ENCODE measurements around the gene CNTROB.

CNTROB gene

DNA sequence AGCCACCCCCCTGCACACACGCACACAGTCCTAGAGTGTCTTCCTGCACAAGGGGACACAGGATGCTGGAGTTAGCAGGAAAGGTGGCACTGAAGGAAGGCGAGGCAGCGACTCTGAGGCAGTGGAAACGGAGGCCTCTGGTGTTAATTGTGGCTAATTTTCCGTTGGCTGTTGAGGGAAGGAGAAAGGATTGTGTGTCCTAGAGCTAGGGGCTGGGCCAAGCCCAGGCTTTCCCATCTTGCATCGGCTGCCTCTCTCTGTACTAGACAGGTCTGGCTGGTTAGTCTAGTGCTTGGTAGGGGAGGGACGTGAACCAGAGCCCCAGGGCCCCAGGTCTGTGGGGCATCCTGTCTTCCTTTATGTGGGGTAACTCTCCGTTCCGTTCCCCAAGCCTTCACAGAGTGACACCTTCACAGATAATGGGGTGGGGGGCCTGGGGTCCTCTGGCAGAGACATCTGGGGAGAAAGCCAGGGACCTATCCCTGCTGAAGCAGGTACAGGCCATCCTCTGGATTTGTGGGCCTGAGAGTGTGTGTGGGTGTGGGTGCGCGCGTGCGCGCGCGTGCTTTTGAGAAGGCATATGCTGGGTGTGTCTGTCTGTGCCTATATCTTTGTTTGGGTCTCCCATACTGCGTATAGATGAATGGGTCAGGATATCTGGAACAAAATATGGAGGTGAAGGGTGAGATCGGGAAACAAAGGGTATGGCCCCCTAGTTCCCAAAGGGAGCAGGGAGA is 43.7 kb upstream of the CNTROB start, which contains the start of gene CHD3:
TSS of gene CHD3 (plus strand) at position 606 of the 737 bp plus-strand sequence. CDS start 212 bp downstream, outside the sequence.
- no peaks in the 10 kb centered on the region for H3K9me3 ChIP-seq (ENCODE audit: control insufficient read depth, low read length)
- peak within 1 kb of the TSS; percentile 81 for H3K4me3 ChIP-seq (ENCODE audit: low read depth, low read length)
- peak within 1 kb of the TSS; percentile 63 for H2AFZ ChIP-seq
- H3K4me1 ChIP-seq = peaks cover 26% of the 10 kb centered on the region
- peak within 1 kb of the TSS; percentile 99 for H3K4me2 ChIP-seq (ENCODE audit: low read length)
- H3K27ac ChIP-seq = peak within 1 kb of the TSS; percentile 85
- peaks cover 5% of the 10 kb centered on the region for H3K79me2 ChIP-seq
- H3K36me3 ChIP-seq (ENCODE audit: control insufficient read depth, insufficient read depth, low read length) = no peaks in the 10 kb centered on the region
- H3K27me3 ChIP-seq (ENCODE audit: control insufficient read depth, insufficient read depth, low read length) = no peaks in the 10 kb centered on the region
- TF ChIP-seq, protein P1, sequence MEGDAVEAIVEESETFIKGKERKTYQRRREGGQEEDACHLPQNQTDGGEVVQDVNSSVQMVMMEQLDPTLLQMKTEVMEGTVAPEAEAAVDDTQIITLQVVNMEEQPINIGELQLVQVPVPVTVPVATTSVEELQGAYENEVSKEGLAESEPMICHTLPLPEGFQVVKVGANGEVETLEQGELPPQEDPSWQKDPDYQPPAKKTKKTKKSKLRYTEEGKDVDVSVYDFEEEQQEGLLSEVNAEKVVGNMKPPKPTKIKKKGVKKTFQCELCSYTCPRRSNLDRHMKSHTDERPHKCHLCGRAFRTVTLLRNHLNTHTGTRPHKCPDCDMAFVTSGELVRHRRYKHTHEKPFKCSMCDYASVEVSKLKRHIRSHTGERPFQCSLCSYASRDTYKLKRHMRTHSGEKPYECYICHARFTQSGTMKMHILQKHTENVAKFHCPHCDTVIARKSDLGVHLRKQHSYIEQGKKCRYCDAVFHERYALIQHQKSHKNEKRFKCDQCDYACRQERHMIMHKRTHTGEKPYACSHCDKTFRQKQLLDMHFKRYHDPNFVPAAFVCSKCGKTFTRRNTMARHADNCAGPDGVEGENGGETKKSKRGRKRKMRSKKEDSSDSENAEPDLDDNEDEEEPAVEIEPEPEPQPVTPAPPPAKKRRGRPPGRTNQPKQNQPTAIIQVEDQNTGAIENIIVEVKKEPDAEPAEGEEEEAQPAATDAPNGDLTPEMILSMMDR (IDR thresholded peaks at IDR 0.05) = no peak
- no peak within 1 kb of the TSS for H3K9ac ChIP-seq

DNA sequence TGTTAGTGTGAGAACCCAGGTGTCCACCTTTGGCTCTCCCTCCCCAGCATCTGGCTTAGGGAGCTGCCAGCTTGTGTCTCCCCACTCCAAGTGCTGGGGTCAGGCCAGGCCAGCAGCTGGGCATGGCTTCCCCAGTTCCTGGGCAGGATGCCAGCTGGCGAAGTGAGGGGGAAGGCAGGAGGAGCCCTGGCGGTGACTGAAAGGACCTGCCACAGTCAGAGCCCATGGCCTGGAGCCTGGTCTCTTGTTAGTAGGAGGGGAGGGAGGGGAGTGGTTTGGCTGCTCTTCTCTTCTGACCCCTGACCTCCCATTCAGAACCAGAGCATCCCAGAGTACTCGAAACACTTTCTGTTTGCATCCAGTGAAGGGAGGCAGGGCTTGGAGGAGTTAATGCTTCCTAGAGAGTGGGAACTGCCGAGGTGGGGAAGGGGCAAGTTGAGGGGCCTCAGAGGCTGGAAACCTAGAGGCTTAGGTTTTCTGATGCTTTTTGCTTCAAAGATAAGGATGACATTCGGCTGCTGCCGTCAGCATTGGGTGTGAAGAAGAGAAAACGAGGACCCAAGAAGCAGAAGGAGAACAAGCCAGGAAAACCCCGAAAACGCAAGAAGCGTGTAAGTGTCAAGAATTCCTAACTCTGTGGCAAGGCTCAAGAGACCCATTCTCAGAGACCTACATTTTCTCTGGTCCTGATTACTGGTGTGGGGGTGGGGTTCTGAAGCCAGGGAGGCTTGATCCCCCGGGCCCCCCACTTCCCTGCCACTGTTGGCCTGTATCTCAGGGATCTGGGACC is 42.6 kb upstream of the CNTROB start:
- Histone ChIP-seq H3K79me2 (peaks cover 5% of the 10 kb centered on the region), H3K4me3 (ENCODE audit: low read depth, low read length) (peak overlapping the region; percentile 25), H2AFZ (no peak overlapping the region), H3K4me1 (peaks cover 24% of the 10 kb centered on the region), H3K9ac (no peak overlapping the region), H3K27me3 (ENCODE audit: control insufficient read depth, insufficient read depth, low read length) (no peaks in the 10 kb centered on the region), H3K36me3 (ENCODE audit: control insufficient read depth, insufficient read depth, low read length) (no peaks in the 10 kb centered on the region), H3K27ac (peak overlapping the region; percentile 85), H3K4me2 (ENCODE audit: low read length) (peak overlapping the region; percentile 99), H3K9me3 (ENCODE audit: control insufficient read depth, low read length) (no peaks in the 10 kb centered on the region)
- TF ChIP-seq, protein P1 (IDR thresholded peaks at IDR 0.05) = peak; percentile 69

DNA sequence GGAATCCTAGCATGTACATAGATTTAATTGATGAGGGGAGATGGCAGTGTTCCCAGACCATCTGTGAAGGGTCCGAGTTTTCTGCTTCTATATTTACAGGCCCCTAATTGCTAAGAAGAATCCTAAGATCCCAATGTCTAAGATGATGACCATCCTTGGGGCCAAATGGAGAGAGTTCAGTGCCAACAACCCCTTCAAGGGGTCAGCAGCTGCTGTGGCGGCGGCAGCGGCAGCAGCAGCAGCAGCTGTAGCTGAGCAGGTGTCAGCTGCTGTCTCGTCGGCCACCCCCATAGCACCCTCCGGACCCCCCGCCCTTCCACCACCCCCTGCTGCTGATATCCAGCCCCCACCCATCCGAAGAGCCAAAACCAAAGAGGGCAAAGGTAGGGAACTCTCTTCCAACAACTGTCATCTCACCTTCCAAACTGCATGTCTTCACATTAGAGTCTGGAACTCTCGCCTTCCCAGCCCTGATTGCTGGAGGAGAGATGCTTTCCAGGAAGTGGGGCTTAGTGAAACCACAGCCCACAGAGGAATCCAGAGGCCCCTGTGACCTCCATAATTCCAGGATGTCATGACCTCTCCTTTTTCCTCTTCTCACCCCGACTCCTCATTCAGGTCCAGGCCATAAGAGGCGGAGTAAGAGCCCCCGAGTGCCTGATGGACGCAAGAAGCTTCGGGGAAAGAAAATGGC is 38.7 kb upstream of the CNTROB start:
- no peaks in the 10 kb centered on the region for H3K27me3 ChIP-seq (ENCODE audit: control insufficient read depth, insufficient read depth, low read length)
- no peak overlapping the region for H2AFZ ChIP-seq
- no peaks in the 10 kb centered on the region for H3K9me3 ChIP-seq (ENCODE audit: control insufficient read depth, low read length)
- TF ChIP-seq, protein P1 (IDR thresholded peaks at IDR 0.05) = no peak
- H3K4me3 ChIP-seq (ENCODE audit: low read depth, low read length) = no peak overlapping the region
- H3K27ac ChIP-seq = no peak overlapping the region
- H3K9ac ChIP-seq = no peak overlapping the region
- H3K79me2 ChIP-seq = peaks cover 13% of the 10 kb centered on the region
- peaks cover 30% of the 10 kb centered on the region for H3K4me1 ChIP-seq
- no peaks in the 10 kb centered on the region for H3K36me3 ChIP-seq (ENCODE audit: control insufficient read depth, insufficient read depth, low read length)
- no peak overlapping the region for H3K4me2 ChIP-seq (ENCODE audit: low read length)

DNA sequence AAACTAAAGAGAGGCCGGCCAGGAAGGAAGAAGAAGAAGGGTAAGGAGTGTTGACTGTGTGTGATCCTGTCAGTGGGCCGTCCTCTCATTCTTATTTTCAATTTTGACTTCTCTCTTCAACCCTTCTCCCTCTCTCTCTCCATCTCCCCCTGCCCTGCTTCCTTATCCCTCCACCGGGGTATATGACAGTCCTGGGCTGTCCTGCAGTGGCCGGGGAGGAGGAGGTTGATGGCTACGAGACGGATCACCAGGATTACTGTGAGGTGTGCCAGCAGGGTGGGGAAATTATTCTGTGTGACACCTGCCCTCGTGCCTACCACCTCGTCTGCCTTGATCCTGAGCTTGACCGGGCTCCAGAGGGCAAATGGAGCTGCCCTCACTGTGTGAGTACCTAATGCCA is 37.8 kb upstream of the CNTROB start:
- H3K79me2 ChIP-seq = peaks cover 15% of the 10 kb centered on the region
- H3K9ac ChIP-seq = no peak overlapping the region
- H3K27ac ChIP-seq = no peak overlapping the region
- peaks cover 21% of the 10 kb centered on the region for H3K4me1 ChIP-seq
- no peaks in the 10 kb centered on the region for H3K9me3 ChIP-seq (ENCODE audit: control insufficient read depth, low read length)
- no peak overlapping the region for H3K4me2 ChIP-seq (ENCODE audit: low read length)
- H3K36me3 ChIP-seq (ENCODE audit: control insufficient read depth, insufficient read depth, low read length) = no peaks in the 10 kb centered on the region
- TF ChIP-seq, protein P1 (IDR thresholded peaks at IDR 0.05) = no peak
- H3K4me3 ChIP-seq (ENCODE audit: low read depth, low read length) = no peak overlapping the region
- H2AFZ ChIP-seq = no peak overlapping the region
- no peaks in the 10 kb centered on the region for H3K27me3 ChIP-seq (ENCODE audit: control insufficient read depth, insufficient read depth, low read length)

Measured in parathyroid adenoma (tissue), 2 donors.